ENCODE data around the gene COG5. TPM values are rescaled to one million over a fixed set of nuclear protein-coding genes. Genes with fewer than 3 reads are reported as not detected.

The COG5 gene
- total RNA-seq (2014; rRNA removed; shearing (Covaris generic)) = 20.8 and 62.3 TPM in 2 replicates

DNA sequence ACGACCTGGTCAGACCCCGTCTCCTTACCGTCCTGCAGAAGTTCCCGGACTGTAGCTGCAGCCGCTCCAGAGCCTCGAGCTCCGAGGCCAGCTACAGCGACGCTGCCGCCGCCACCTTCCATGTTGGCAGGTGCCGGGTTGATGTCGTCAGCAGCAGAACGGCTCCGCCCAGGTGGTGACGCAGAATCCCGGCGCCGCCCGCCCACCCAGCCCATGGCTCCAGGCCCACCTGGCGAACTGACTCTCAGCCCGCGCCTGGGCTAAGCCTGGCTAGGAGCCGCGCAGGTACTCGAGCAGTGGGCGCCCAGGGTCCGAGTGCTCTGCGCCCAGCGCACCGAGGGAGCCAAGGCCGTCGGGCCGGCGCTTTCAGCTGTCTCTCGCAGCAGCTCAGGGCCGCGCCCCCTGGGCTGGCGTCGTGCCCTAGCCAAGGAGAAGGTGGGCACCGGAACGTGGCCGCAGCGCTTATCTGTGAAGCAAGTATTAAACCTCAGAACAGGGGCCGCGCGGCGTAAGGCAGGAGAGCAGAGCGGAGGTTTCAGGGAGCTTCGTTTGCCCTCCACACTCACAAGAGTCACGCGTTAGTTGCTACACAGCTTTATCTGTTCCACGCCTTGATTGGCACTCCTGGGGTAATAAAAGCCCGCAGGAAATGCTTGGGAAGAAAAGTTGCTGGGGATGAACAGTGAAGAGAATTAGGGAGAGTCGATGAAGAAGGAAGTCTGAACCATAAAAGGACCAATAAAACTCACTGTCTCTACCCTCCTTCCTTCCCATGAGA is at the start of gene COG5, which contains the start of gene DUS4L:
Gene COG5 (minus strand): TSS at position 146 of the 778 bp plus-strand sequence. CDS start 24 bp downstream, at position 122.
Gene DUS4L (plus strand): TSS at position 197 of the 778 bp plus-strand sequence. CDS start 3,100 bp downstream, outside the sequence.
- DNase-seq (ENCODE audit: low read depth) = peak; percentile 76

DNA sequence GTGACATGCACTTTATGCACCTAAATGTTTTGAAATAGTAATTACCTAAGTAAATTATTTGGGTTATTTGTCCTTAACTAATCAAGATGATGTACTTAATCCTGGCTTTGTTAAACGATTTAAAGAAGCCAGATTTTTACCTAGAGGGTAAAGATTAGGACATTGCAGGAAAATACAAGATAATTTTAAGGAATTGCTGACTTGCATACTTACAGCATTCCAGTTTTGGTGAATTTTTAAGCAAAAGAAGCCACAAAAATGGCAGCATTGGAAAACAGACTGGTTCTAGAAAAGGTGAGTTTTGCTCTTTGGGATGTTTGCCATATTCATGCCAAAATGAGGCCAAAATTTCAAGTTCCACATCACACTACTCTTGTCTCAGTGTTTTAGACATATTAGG is 49.7 kb upstream of the COG5 start:
- DNase-seq (ENCODE audit: low read depth) = no peak

DNA sequence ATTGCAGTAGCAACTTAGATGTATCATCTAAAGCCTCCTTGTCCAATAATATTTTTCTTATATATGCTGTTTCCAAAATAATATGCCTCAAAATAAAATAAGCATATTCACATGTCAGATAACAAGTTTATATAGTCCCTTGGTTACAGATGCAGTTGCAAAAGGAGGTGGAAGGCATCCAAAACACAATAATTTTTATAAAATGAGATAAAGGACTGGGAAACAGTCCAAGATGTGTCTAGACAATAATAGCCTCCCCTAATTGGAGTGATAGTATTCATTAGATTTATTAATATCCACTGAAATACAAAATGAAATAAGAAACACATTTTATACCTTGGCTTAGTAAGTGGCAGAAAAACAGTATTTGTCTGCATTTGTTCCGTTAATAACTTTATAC is 46.6 kb upstream of the COG5 start:
- DNase-seq (ENCODE audit: low read depth) = no peak

DNA sequence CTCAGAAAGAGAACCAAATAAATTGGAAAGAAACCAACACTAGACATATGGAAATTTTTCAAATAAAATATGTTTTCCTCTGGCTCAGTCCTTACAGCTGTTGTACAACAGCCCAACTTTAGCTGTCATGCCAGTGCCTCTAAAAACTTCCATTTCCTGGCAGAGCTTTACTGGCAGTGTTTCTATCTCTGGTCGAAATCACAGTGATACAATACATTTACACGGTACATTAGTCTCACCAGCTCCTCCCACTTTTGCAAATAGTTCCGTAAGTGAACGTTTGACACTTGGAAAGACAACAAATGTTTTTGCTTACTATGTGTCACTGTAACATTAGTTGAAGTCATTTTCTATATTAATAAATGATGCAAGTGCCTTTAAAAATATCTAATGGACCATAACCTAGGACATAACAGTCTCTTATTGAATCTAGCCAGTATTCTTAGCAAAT is 46.1 kb upstream of the COG5 start:
- no peak for DNase-seq (ENCODE audit: low read depth)

DNA sequence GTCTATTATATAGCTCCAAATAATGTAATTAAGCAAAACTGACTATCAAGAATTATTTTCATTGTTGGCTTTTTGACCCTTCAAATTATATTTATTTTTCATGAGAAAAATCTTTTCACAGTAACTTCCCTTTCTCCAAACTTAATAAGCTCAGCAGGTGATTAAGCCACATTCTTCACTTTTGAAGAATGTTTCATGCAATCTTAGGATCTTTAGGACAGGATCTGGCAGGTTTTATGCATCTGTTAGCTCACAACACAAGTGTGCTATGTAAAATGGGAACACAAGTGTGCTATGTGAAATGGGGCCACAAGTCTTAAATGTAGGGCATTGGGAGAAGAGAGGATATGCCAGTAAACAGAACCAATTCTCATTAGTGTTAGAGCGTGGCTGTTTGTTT is 42.6 kb upstream of the COG5 start:
- no peak for DNase-seq (ENCODE audit: low read depth)

DNA sequence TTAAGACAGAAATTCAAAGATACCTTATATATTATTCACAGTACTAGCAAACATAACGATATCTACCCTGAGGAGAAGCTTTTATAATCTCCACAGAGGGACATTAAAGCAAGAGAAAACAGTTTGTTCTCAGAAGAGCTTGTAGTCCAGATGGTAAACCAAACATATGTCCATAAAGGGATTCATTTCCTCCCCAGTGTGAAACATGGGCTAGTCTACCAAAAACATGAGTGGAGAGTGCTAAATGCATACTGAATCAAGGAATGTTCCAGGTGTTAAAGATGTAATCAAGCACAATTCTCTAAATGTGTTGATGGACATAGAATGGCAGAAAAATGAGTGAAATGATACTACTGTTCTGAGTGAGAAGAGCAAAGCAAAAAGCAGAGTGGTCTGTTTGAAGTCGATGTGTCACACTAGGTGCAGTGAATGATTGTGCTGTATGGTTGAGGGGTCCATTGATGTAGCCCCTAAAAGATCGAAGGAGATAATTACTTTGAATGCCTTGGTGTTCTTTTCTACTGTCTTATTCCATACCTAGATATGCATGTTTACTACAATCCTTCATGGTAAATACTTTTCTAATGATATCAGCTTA is 41.6 kb upstream of the COG5 start:
- no peak for DNase-seq (ENCODE audit: low read depth)

DNA sequence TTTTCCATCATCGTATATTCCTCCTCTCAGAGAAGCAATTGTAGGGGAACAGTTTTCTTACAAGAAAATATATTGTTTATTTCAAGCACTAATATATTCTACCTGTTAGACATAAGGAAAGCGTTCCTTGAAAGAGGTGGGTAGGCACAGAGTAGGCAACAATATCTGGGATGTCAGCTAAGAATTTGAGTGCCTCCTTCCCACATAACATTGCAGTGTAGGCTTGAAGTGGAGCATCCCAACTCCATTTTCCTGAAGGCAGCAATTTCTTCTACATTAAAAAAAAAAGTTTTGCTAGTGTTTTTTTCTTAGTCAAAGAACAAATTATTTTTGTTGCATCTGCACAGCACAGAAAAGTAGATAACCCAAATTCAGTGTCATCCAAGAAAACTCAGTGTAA is 37.1 kb upstream of the COG5 start:
- DNase-seq (ENCODE audit: low read depth) = no peak

DNA sequence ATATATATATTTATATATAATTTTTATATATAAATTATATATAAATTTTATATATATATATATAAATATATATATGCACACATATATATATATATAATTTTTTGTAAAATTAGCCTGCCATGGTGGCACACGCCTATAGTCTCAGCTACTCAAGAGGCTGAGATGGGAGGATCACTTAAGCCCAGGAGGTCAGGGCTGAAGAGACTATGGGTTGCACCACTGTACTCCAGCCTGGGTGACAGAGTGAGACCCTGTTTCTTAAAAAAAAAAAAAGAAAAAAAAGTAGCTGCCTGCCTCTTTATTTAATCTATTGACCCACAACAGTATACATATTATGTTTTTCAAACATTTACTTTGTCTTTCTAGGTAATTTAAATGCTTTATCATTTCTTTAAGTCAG is 35.5 kb upstream of the COG5 start:
- no peak for DNase-seq (ENCODE audit: low read depth)

DNA sequence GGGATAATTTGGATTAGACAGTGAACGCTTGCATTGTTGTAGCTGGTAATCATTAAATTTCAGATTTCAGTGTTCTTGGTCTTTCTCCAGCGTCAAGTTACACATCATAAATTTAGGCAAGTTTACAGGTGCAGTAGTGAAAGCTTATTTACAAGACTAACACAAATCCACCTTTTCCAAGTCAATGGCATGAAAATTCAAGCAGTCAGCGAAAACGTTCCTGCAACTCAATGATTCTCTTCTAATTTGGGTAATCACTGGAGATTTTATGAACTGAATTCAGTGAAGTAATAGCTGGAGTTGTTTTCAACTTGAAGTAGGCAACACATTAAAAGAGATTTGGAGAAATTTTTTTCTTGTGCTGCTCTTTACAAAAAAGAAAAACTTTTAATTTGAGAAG is 34.2 kb upstream of the COG5 start:
- DNase-seq (ENCODE audit: low read depth) = no peak

DNA sequence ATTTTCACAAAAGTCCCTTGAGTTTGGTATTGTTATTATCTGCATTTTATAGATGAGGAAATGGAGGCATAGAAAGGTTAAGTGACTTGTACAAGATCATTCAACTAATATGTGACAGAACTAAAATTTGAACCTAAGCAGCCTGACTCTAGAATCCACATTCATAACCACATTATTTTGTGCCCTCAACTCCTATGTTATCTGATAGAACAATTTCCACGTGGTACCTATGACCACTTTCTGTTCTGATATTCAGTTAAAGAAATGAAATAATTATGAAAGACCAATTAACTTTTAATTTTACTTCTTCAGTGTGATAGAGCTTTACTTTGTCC is 33.8 kb upstream of the COG5 start:
- DNase-seq (ENCODE audit: low read depth) = no peak

DNA sequence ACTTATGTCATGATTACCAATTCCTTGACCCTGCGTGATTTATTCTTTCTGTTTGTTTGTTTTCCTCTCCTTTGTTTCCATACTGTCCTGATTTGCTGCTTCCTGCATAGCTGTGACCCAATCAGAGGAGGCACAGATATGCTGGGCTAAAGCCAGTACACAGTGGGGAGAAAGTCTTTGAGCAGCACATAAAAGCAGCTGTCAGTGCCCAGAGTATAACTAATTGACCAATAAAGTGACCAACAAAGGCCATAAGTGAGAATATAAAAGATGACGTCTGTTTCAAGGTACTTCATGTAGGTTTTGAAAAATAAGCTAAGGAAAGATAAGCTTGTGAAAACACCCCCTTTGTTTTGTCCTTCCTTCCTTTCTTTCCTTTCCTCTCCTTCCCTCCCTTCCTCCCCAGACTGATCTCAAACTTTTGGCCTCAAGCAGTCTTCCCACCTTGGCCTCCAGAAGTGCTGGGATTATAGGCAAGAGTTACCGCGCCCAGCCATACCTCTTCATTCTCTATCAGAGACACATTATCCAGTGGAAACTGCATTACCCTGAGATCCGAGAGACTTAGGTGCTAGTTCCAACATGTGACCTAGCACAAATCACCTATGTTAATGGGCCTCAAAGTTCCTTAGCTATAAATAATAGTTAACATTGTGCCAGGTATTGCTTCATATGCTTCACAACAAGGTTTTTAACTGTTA is 33.3 kb upstream of the COG5 start:
- DNase-seq (ENCODE audit: low read depth) = peak; percentile 34

DNA sequence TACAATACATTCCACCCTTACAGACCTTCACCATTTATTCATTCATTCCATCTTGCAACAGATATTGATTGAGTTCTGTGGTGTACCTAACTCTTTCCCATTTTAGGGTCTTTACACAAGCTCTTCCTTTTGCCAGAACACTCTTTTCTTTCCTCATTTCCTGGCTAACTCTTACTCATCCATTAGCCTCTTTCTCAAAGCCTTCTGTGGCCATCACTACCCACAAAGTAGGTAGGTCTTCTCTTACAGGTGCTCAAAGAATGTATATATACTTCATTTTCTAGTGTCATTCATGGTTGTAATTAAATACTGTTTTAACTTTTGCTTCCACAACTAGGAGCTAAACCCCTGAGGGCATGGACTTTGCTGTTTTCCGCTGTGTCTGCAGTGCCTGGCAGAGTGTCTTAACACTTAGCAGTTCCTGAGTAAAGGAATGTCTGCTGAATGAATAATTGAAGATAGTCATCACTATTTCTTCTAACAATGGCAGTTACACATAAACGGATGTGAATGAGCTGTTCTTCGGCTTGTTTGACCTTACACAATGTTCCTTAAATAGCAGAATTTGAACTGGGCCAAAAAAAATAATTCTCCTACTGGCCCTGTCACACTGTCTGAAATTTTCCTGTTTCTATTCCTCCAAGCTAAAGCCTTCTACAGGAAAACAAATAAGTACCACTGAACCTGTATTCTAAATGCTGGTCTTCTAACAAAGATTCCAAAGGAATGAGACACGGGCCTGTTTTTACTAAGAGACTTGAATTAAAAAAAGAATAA is 31.4 kb upstream of the COG5 start:
- DNase-seq (ENCODE audit: low read depth) = peak; percentile 96

DNA sequence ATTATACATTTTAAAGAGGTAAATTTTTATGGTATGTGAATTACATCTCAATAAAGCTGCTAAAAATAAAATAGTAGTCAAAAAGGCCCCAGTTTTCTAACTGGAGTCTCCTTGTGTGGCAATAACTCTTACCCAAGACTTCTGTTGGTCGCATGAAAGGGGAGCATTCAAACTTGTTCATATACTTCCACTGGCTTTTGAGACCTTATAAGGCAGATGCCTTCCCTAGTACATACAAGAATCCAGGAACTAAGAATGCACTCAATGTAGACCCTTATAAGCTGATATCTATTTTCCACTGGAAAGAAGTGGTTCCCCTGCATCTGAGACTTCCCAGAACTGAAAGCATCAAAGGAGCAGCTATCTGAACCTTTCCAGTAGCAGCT is 29.3 kb upstream of the COG5 start:
- DNase-seq (ENCODE audit: low read depth) = no peak

DNA sequence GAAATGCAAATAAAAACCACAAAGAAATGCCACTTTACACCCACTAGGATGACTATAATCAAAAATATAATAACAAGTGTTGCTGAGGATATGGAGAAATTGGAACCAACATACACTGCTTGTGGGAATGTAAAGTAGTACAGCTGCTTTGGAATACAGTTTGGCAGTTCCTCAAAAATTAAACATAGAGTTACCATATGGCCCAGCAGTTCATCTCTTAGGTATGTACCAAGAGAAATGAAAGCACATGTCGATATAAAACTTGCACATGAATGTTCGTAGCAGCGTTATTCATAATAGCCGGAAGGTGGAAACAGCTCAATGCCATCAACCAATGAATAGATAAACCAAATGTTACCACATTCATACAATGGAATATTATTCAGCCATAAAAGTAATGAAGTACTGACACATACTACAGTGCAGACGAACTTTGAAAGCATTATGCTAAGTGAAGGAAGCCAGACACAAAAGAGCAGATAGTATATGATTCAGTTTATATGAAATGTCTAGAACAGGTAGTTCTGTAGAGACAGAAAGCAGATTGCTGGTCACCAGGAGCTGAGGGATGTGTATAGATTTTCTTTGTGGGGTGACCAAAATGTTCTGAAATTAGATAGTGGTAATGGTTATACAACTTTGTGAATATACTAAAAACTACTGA is 28.8 kb upstream of the COG5 start:
- DNase-seq (ENCODE audit: low read depth) = no peak

DNA sequence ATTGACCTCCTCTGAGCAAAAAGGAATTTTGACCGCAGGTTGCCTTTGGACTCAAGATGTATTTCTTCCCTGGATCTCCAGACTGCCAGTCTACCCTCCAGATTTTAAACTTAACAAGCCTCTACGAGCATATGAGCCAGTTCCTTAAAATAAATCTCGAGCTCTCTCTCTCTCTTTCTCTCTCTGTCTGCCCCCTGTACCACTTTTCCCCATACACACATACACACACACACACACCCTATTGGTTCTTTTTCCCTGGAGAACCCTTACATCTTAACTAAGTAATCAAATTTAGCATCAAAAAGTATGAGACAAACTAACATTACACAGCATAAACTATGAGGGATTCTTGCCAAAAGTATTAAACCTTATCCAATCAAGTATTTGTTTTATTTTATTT is 27.7 kb upstream of the COG5 start:
- DNase-seq (ENCODE audit: low read depth) = no peak

DNA sequence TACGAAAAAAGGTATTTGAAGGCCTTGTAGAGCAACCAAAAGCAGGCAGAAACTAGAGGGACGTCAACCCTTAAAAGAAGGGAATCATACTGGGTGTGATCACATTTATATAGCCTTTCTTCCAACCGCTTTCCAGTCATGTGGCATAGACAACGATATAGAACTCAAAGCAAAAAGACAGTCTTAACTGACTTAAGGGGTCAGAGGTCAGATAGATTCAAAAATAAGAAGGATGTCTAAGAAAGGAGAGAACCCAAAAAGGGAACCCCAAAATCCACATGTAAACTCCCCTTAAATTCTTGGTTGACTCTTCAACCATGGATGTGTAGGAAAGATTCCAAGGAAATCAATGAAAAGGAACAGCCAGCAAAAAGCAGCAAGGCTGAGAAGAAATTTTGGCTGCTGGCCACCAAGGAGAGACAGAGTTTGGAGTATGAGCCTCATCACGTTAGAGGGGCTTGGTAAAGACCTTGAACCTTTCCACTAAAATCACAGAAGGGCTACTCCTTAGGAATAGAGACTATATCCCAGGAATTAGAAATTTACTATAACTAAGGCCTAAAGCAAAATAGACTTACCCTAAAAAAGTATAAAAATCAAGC is 24.9 kb upstream of the COG5 start:
- DNase-seq (ENCODE audit: low read depth) = no peak

DNA sequence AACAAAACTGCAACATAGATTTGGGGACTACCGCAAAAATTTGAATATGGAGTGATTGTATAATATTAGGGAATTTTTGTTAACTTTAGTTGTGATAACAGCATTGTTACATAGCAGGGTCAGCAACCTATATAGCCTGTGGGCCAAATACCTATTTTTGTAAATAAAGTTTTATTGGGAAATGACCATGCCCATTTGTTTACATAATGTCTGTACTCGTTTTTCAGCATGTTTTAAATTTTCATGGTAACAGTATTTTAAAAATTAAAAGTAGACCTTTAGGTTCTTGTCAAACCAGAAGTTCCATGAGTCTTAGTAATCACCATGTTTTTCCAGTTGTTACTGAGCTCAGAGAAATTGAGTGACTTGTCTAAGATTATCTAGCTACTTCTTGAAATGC is 21.0 kb upstream of the COG5 start:
- no peak for DNase-seq (ENCODE audit: low read depth)

DNA sequence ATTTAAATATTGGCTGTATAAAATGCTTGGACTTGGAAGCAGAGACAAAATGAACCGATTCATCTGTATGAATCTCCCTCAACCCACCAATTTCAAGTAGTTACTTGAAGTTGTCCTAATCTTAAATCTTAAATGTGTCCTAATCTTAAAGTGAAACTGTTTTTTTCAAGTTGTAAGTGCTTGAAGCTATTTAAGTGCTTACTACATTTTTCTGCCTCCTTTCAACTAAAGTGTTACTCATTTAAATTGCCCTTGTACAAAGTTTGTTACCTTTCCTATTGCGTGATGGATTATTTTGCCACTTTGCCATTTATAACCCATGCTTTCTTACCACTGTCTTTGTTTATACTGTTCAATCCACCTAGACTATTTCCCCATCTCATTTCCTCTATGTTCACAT is 19.2 kb upstream of the COG5 start:
- no peak for DNase-seq (ENCODE audit: low read depth)

DNA sequence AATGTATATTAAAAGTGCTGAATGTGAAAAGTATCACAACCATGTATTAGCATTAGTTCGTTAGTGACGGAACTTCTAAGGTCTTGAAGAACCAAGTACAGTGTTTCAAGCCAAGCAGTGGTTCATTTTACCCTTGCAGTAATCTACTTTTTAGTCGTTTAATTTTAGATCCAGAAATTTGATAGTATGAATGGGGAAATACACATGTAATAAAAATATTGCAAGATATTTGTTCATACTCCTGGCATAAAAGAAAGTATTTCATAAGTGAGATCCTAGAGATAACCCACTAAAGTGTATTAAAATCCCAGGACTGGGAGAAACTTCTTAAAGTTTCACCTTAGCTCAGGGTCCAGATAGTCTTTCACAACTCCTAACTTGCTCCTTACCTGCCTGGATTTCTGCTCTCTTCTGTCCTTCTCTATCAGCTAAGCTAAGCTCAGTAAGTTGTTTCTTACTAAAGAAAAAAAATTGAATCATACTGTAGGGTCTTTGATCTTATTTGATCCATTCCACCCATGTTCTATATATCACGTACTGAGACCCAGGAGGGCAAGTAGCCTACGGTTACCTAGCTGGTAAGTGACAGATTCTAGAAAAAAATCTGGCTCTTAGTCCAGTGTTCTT is 17.8 kb upstream of the COG5 start:
- no peak for DNase-seq (ENCODE audit: low read depth)

DNA sequence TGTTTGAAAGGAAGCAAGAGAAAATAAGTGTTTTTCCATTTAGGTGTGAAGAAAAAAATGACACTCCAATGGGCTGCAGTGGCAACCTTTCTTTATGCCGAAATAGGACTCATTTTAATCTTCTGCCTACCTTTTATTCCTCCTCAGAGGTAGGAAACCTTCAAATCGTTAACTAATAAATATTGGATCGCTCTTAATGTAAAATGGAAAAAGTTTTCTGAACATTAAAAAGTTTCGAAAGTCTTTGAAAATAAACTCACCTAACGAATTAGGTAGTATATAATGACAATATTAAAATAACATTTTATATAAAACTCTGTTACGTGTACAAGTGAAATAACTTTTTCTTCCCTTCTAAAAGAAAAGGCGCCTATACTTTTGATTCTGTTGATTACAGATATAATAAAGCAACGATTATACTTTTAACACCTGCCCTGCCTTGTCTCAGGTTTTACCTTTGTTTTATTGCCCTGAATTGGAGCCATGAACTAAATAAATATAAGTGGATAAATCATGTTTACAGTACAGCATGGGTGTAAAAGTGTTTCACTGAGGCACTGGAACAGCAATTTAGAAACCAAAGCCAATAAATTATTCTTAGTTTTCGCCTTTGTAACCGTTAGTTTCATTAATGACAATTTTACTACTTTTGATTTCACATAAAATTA is 17.1 kb upstream of the COG5 start:
- DNase-seq (ENCODE audit: low read depth) = no peak
